SKM-1 (cell line): ENCODE data around the gene HSPA4.
"Not testable (repeated sequence)": the region's sequence is repeated elsewhere in the genome, so short reads cannot be mapped to it uniquely, and the experiment has no call there.

Source experiments
- DNase-seq: peaks from one replicate; lab custom pipeline; 2025; ENCODE audit not compliant: unreplicated experiment; lab: John Stamatoyannopoulos, UW

HSPA4 gene

DNA sequence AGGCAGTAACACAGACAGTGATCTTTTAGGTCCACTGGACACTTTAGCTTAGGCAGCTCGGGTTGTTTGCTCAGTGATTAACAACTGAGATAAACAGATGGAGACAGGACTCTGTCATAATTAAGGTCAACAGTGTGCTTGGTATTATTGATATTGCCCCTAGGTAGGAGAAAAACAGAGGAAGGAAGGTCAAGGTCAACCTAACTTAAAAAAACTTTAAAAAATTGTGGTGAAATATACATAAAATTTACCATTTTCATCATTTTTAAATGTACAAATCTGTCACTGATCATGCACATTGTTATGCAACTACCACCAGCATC is 2.1 kb upstream of the HSPA4 start:
- DNase-seq, result no peak

DNA sequence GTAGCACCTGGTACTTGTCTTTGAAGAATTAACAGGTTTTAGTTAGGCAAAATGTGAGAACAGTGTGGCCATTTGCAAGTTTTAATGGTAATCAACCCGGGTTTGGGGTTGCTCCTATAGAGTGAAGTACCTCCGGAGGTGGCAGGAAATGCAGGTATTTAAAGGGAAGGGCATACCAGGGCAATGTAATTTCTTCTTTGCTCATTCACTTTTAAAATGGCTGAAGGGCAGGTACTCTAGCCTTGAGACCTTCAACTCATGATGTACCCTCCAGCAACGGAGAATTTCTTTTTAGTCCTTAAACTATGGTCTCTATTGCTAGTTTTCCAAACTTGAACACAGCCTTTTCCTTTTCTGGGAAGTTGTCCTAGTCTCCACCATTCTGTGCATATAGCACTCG is 1.3 kb upstream of the HSPA4 start:
- DNase-seq, result no peak

DNA sequence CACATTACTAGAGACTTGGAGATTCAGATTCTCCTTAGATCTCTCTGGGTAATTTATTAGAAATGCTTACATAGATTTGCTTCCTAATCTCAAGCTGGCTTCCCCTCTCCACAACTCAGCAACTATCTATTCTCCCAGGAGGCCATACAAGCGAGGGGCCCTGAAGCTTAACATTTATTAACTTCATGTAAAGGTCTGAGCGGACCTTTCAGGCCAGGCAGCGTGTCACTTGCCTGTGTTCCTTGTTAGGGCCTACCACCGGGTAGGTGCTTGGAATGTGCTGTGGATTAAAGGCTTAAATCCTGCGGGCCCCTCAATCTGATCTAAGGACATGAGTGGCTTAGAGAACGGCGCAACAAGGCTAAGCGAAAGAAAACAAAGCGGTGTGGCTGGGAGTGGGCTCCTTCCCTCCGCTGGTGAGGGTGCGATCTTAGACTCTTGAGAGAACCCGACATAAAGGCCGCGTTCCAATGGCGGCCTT is 712 bp upstream of the HSPA4 start:
- no peak for DNase-seq

DNA sequence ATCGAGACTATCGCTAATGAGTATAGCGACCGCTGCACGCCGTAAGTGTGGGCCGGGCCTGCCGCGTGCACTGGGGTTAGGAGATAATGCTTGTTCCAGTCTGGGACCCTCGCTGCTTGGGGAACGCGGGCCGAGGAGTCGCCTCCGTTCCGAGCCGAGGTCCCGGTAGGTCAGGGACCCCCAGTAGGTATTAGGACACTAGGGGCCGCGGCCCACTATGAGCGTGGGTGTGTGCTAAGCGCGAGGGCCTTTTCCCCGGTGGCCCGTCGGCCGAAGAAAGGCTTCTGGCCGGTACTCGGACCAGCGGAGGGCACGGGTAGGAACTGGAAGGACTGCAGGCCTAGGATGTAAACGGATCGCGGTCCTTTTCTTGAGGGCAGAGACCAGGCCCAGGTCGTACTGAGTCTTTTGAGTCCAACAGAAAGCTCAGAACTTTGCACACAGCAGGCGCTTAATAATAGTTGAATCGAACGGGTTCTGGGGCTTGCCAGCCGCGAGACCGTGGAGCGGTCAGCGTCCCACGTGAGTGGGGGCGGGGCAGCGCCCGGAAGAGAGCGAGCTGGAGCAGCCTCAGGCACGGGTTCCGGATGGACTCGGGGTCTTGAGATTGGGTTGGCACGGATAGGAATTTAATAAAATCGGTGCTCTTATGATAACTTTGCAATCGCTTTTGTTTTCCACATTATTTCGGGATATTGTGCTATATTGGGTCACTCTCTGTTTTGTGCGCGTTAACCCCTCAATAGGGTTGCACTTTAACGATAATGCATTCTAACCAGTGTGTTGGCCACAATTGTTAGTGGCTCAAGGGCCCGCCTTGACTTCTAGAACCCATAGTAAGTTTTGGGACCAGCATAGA is 733 bp downstream of the HSPA4 start:
- DNase-seq, result peak; percentile 34

DNA sequence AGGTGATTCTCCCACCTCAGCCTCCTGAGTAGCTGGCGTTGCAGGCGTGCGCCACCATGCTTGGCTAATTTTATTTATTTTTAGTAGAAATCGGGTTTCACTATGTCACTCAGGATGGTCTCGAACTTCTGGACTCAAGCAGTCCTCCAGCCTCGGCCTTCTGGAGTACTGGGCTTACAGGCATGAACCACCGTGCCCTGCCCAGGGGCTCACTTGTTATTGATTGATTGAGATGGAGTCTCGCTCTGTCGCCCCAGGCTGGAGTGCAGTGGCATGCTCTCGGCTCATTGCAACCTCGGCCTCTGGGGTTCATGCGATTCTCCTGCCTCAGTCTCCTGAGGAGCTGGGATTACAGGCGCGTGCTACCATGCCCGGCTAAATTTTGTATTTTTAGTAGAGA is 1.6 kb downstream of the HSPA4 start:
- DNase-seq, result no peak

DNA sequence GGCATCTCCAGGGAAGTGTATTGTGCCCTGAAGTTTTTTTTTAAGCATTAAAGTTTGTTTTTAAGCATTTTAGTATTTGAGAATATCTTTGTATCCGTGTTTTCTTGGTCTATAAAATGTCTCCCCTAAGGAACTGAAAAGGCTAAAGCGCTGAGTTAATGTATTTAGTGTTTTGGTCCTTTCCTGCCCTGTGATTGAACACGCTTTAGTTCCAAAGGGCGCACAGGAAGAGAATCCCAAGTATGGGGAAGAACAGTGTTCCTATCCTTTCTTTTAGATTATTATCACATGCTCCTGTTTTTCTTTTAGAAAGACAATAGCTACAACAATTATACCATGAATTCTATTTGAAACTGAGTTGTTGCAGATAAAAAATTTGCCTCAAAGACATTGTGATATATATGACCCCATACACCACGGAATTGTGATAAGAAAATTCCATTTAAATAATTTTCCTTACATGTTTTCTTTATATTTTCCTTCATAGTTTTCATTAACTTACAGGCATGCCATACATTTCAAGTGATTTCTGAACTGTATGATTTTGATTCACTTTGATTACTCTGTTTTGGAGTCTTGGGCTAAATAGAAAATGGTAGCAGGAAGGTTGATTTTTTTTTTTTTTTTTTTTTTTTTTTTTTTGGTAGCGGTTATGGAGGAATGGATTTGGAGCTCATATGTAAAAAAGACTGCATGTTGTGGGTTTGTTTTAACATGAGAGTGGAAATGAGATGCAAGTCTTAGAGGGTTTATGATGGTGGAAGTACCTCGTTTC is 3.1 kb downstream of the HSPA4 start:
- no peak for DNase-seq

DNA sequence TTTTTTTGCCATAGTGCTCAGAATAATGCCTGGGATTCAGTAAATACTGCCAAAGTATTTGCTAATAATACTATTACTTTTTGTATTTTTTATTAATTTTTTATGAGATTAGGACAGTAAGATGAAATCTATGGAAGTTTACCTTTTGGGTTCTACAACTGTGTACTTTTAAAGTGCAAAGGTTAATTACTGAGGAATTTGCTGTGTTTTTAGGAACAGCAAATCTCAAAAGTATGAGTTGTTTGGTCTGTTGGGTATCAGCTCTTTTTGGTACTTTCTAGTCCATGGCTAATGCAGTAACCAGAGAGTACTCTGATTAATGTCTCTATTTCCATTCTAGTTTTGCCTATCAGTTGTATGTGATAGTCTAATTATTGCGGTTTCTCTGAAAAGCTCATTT is 5.1 kb downstream of the HSPA4 start:
- no peak for DNase-seq

DNA sequence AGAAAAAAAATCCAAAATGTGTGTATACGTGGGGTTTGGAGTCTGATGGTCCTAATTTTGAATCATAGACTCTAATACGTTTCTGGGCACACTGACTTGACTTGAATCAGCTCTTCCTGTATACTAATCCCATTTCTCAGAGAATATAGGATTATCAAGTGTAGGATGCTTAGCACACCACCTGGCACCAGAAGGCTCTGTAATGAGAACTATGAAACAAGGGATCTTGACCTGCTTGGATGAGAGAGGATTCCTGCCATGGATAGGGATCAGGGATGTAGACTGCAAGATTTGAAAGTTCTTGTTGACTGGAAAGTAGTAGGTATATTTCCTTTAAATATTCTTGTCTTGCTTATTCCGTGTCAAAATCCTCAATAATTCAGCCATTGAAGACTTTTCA is 7.8 kb downstream of the HSPA4 start:
- DNase-seq, result no peak

DNA sequence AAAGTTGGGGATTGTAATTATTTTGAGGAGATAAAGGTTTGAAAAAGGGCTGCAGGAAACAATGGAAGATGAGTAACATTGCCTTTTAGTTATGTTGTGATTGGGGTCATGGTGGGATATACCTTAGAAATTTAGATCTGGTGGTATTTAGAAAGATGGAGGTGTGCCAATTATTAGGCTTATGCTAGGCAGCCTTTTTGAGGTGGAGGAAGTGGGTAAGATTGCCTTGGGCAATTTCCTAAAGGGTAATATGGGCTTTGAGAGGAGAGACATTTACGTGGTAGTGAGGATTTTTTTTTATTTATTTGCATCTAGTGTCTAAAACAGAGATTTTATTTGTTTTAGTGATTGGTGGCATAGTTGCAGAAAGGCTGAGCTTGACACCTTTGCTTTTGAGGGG is 10.5 kb downstream of the HSPA4 start:
- no peak for DNase-seq

DNA sequence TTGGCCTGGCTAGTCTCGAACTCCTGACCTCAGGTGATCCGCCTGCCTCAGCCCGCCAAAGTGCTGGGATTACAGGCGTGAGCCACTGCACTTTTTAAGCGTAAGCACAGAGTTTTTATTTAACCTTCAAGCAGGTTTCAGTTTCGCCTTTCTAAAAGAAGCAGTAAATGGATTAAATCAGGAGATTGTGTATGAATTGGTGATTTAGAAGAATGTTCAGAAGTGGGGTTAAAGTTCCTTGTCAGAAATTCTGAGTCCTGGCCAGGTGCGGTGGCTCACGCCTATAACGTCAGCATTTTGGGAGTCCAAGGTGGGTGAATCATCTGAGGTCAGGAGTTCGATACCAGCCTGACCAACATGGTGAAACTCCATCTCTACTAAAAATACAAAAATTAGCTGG is 12.2 kb downstream of the HSPA4 start:
- no peak for DNase-seq

DNA sequence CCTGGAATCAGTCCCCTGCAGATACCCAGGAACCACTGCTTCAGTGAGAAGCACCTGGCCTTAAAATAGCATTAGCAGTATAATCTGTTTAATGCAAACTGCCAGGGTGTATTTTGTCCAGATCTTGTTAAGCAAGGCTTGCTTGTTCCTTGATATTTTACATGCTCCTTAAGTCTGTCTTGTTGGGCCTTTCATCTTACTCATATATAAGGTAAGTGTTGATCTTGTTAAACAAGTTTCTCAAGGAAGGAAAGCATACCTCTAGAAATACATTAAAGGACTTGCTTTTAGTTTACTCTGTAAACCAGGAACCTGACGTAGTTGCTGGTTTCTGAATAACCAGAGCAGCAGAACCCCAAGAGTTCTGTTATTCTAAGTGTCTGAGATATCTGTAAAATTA is 13.7 kb downstream of the HSPA4 start:
- no peak for DNase-seq

DNA sequence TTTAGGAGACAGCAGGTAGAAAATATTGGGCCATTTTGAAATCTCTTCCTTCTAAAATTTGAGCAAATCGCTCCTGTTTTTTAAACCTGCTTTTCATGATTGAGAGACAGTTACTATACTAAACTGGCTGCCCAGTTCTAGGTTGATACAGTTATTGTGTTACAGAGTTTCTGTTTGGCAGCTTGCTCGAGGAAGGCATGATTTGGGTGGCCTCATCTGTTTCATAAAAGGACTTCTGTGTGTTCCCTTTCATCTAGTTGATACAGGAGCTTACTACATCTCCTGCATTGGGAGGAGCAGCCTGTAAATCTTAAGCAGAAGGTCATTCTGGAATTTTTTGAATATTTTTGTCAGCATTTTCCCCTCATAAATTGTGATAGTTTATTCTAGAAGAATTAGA is 14.2 kb downstream of the HSPA4 start:
- no peak for DNase-seq

DNA sequence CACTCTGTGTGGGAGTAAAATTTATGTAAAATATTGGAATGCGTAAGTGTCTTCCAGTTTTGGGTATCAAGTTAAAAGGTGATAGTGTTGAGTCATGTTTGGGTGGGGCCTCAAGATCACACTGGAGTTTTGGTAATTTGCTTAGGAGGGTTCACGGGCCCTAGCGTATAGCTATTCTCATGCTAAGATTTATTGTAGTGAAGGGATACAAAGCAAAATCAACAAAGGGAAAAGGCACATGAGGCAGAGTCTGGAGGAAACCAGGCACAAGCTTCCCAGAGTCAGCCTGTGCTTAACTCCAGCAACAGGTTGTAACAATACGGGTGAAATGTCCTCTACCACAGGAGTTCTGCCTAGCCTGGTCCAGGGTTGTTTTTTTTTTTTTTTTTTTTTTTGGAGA is 20.2 kb downstream of the HSPA4 start:
- DNase-seq, result no peak

DNA sequence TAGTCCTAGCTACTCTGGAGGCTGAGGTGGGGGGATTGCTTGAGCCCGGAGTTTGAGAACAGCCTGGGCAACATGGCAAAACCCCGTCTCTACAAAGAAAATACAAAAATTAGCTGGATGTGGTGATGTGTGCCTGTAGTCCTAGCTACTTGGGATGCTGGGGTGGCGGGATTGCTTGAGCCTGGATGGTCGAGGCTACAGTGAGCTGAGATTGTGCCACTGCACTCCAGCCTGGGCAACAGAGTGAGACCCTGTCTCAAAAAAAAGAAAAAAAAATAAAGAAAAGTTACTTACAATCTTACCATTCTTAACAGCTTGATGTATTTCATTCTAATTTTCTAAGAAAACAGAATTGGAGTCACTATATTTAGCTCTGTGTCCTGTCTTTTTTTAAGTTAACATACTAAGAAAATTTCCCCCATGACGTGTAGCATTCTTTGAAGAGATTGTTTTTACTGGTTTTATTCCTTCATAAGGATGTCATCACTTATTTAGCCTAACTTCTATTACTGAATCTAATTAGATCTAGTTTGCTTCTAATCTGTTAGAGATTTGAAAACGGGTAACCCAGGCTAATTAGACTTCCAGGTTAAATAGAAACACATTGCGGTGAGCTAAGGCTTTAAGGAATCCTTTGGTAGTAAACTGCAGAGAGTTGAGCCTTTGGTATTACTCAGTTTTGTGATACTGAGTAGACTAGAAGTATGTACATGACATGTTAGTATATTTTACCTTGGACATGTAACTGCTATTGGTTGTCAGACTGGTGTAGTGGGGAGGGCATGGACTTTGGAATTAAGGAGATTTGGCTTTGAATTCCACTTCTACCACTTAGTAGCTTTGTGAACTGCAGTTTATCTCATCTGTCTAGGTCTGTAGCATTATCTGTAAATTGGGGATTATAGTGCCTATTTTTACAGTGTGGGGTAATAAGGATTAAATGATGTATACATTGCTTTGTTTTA is 24.0 kb downstream of the HSPA4 start:
- no peak for DNase-seq

DNA sequence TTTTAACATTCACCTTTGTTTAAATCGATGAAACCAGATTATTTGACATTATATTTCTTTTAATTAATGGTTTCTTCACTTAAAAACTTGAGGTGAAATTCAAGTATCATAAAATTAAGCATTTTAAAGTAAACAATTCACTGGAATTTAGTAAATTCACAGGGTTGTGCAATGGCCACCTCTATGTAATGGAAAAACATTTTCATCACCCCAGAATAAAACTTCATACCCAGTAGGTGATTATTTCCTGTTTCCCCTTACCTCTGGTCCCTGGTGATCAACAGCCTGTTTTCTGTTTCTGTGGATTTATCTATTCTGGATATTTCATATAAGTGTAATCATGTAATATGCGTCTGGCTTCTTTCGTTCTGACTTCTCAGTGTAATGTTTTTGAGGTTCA is 27.2 kb downstream of the HSPA4 start:
- no peak for DNase-seq

DNA sequence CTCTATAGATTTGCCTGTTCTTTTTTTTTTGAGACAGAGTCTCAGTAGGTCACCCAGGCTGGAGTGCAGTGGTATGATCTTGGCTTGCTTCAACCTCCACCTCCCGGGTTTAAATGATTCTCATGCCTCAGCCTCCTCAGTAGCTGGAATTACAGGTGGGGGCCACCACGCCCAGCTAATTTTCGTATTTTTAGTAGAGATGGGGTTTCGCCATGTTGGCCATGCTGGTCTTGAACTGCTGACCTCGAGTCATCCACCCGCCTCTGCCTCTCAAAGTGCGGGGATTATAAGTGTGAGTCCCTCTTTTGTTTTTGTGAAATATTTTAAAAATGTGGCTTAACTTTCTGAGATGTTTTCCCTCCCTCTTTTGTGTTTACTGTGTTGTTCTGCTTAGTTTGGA is 29.2 kb downstream of the HSPA4 start:
- no peak for DNase-seq

DNA sequence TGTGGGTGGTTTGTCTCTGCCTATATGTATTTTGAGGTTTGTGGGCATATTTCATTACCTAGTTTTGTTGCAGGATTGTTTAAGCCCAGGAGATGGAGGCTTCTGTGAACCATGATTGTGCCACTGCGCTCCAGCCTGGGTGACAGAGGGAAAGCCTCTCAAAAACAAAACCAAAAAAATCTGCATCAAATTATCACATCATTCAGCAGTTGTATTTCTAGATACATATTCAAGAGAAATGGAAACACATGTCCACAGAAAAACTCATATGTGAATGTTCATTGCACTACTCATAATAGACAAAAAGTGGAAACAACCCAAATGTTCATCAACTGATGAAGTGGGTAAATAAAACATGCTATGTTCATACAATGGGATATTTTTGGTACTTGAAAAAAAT is 29.9 kb downstream of the HSPA4 start:
- no peak for DNase-seq

DNA sequence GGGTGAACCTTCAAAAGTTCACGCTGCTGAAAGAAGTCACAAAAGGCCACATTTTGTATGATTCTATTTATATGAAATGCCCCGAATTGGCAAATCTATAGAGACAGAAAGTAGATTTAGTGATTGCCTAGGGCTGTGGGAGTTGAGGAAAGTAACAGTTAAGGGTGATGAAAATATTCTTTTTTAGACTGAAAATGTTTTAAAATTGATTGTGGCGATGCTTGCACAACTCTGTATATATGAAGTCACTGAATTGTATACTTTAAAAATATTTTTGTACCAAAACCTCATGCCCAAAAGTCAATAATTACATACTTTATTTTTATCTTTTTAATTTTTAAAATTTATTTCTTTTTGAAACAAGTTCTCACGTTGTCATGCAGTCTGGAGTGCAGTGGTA is 30.3 kb downstream of the HSPA4 start:
- no peak for DNase-seq

DNA sequence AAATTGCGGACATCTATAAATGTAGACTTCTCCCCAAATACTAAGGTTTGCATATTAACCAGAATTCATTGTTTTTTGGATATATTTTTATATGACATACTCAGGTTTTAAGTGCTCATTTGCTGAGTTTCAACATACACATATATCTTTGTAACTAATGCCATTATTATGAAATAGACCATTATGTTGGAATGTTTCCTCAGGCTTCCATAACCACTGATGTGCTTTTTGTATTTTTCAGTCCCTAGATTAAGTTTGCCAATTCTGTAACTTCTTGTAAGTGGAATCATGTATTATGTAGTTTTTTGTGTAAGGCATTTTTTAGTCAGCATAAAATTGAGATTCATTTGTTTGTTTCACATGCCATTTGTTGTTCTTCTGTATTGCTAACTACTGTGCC is 32.1 kb downstream of the HSPA4 start:
- no peak for DNase-seq

DNA sequence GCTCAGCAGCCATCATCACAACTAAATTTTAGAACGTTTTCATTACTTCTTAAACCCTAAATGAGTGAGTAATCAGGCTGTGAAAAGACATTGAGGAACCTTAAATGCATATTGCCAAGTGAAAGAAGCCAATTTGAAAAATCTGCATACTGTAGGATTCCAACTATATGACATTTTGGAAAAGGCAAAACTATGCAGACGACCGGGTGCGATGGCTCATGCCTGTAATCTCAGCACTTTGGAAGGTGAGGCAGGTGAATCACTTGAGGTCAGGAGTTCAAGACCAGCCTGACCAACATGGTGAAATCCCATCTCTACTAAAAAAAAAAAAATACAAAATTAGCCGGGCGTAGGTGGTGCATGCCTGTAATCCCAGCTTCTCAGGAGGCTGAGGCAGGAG is 33.4 kb downstream of the HSPA4 start:
- DNase-seq, result not testable (repeated sequence)

DNA sequence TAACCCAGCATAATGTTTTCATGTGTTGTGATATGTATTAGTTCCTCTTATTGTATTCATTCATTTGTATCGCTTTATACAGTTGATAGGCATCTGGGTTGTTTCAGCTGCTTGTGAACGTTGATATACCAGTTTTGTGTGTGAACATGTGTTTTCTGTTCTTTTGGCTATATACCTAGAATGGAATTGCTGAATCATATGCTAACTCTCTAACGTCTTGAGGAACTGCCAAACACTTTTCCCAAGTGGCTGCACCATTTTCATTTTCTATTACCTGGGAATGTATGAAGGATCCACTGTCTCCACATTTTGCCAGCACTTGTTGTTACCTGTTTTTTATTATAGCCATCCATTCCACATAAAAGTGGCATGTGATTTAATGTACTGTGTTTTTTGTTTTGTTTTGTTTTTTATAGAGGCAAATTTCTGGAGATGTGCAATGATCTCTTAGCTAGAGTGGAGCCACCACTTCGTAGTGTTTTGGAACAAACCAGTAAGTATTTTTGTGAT is 34.6 kb downstream of the HSPA4 start:
- DNase-seq, result no peak
